ENCODE measurements around the gene ZNF536. TPM values are rescaled to one million over a fixed set of nuclear protein-coding genes. Genes with fewer than 3 reads are reported as not detected.

Gene ZNF536
- total RNA-seq, 1 experiment from 2014 or later: 0.05 TPM

DNA sequence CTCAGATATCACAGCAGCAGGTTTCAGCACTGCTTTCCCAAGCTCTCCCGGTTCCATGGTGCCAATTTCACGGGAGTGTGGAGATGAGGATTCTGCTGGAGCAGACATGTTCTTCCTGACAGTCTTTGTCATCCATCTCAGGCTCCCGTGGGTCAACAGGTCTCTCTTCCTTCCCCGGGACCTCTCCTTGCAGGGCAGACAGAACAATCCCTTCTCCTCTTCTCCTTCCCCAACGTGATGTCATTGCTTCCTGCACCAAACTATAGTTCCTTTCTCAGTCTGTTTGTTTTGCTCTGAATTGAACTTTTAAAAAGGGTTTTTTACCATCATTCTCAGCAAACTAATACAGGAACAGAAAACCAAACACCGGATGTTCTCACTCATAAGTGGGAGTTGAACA is 107.9 kb downstream of the ZNF536 start:
- DNase-seq (ENCODE audit: low read depth, low spot score) (no peak), ATAC-seq (no peak)
- CTCF ChIA-PET: no interaction called here
- Histone ChIP-seq H3K27ac (ENCODE audit: low read length) (no peak overlapping the region), H3K36me3 (ENCODE audit: control insufficient read depth, insufficient read depth, low read length) (no peaks in the 10 kb centered on the region), H3K4me1 (ENCODE audit: control insufficient read depth, insufficient read depth, low read length) (0 out of 2 replicates have a peak, but pooled peaks cover 3% of the 10 kb centered on the region), H3K4me3 (ENCODE audit: low read depth in 2 of 2, low read length in 2 of 2) (no peak overlapping the region), H3K9me3 (ENCODE audit: control insufficient read depth, insufficient read depth, low read depth, low read length) (no peaks in the 10 kb centered on the region), H3K27me3 (ENCODE audit: control insufficient read depth, insufficient read depth, low read length) (peaks cover 6% of the 10 kb centered on the region; the same call in 1 of the 2 replicates)
- TF ChIP-seq POLR2AphosphoS5 (IDR thresholded peaks at IDR 0.05; ENCODE audit: low read depth, low read length) (no peak), TCF7L2 (IDR thresholded peaks at IDR 0.05; ENCODE audit: low read depth, low read length) (no peak), SIN3A (IDR thresholded peaks at IDR 0.05; ENCODE audit: borderline replicate concordance, insufficient read depth, low read depth, low read length) (no peak)
- TF ChIP-seq, protein P1, sequence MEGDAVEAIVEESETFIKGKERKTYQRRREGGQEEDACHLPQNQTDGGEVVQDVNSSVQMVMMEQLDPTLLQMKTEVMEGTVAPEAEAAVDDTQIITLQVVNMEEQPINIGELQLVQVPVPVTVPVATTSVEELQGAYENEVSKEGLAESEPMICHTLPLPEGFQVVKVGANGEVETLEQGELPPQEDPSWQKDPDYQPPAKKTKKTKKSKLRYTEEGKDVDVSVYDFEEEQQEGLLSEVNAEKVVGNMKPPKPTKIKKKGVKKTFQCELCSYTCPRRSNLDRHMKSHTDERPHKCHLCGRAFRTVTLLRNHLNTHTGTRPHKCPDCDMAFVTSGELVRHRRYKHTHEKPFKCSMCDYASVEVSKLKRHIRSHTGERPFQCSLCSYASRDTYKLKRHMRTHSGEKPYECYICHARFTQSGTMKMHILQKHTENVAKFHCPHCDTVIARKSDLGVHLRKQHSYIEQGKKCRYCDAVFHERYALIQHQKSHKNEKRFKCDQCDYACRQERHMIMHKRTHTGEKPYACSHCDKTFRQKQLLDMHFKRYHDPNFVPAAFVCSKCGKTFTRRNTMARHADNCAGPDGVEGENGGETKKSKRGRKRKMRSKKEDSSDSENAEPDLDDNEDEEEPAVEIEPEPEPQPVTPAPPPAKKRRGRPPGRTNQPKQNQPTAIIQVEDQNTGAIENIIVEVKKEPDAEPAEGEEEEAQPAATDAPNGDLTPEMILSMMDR (IDR thresholded peaks at IDR 0.05): no peak
- TF ChIP-seq, protein P2, sequence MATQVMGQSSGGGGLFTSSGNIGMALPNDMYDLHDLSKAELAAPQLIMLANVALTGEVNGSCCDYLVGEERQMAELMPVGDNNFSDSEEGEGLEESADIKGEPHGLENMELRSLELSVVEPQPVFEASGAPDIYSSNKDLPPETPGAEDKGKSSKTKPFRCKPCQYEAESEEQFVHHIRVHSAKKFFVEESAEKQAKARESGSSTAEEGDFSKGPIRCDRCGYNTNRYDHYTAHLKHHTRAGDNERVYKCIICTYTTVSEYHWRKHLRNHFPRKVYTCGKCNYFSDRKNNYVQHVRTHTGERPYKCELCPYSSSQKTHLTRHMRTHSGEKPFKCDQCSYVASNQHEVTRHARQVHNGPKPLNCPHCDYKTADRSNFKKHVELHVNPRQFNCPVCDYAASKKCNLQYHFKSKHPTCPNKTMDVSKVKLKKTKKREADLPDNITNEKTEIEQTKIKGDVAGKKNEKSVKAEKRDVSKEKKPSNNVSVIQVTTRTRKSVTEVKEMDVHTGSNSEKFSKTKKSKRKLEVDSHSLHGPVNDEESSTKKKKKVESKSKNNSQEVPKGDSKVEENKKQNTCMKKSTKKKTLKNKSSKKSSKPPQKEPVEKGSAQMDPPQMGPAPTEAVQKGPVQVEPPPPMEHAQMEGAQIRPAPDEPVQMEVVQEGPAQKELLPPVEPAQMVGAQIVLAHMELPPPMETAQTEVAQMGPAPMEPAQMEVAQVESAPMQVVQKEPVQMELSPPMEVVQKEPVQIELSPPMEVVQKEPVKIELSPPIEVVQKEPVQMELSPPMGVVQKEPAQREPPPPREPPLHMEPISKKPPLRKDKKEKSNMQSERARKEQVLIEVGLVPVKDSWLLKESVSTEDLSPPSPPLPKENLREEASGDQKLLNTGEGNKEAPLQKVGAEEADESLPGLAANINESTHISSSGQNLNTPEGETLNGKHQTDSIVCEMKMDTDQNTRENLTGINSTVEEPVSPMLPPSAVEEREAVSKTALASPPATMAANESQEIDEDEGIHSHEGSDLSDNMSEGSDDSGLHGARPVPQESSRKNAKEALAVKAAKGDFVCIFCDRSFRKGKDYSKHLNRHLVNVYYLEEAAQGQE (IDR thresholded peaks at IDR 0.05; ENCODE audit: insufficient read depth in 1 of 2, low read depth in 2 of 2, low read length in 1 of 2): no peak
- intact Hi-C loops (cut with micrococcal nuclease; ENCODE audit: unreplicated experiment): no loop called here
- in situ Hi-C loops (cut with HindIII; ENCODE audit: low pct_unique_long_range_greater_than_20kb, low sequenced_read_pairs): no loop called here
- POLR2A ChIA-PET: no interaction called here
- BruUV-seq (replicated peaks): no TSS peak

DNA sequence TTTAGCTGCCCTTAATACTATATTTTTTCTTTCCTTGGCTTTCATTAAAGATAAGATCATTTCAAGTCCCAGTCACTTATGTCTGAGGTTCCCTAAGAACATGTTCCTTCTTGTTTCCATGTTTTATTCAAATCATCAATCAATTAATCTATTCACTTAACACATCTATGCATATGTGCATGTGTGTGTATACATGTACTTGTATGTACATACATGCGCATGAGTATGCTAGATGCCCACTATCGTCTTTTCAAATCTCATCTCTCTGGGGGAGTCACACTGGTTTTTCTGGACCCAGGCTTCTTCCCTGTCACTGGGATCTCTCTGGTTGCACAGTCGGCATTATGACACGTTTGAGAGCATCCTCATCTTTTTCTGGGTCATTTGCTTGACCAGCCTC is 108.9 kb downstream of the ZNF536 start:
- POLR2A ChIA-PET: no interaction called here
- in situ Hi-C loops (cut with HindIII; ENCODE audit: low pct_unique_long_range_greater_than_20kb, low sequenced_read_pairs) (no loop called here), intact Hi-C loops (cut with micrococcal nuclease; ENCODE audit: unreplicated experiment) (no loop called here)
- Histone ChIP-seq H3K27me3 (ENCODE audit: control insufficient read depth, insufficient read depth, low read length) (peaks cover 6% of the 10 kb centered on the region; the same call in 1 of the 2 replicates), H3K4me1 (ENCODE audit: control insufficient read depth, insufficient read depth, low read length) (0 out of 2 replicates have a peak, but pooled peaks cover 3% of the 10 kb centered on the region), H3K36me3 (ENCODE audit: control insufficient read depth, insufficient read depth, low read length) (no peaks in the 10 kb centered on the region), H3K27ac (ENCODE audit: low read length) (no peak overlapping the region), H3K4me3 (ENCODE audit: low read depth in 2 of 2, low read length in 2 of 2) (no peak overlapping the region), H3K9me3 (ENCODE audit: control insufficient read depth, insufficient read depth, low read depth, low read length) (no peaks in the 10 kb centered on the region)
- DNase-seq (ENCODE audit: low read depth, low spot score) (no peak), ATAC-seq (no peak)
- no TSS peak for BruUV-seq (replicated peaks)
- CTCF ChIA-PET: no interaction called here
- TF ChIP-seq, protein P1 (IDR thresholded peaks at IDR 0.05): no peak
- TF ChIP-seq POLR2AphosphoS5 (IDR thresholded peaks at IDR 0.05; ENCODE audit: low read depth, low read length) (no peak), TCF7L2 (IDR thresholded peaks at IDR 0.05; ENCODE audit: low read depth, low read length) (no peak), SIN3A (IDR thresholded peaks at IDR 0.05; ENCODE audit: borderline replicate concordance, insufficient read depth, low read depth, low read length) (no peak)
- TF ChIP-seq, protein P2 (IDR thresholded peaks at IDR 0.05; ENCODE audit: insufficient read depth in 1 of 2, low read depth in 2 of 2, low read length in 1 of 2): no peak
